SK-N-SH (cell line): Measurements from ENCODE around the gene ARL2BP. TPM values are rescaled to one million over a fixed set of nuclear protein-coding genes. Genes with fewer than 3 reads are reported as not detected.
A peak's percentile ranks its signal among the peaks of the same experiment; 100 is the strongest.

Experiments used
- CTCF ChIA-PET: fragments of 300-600, 350-600 bp; formaldehyde crosslinking; extraction: SDS; loops from one replicate; lab custom pipeline; 2021; lab: Yijun Ruan, JAX
- POLR2A ChIA-PET: fragments of 350-600 bp; sonication (Branson Sonifier 250); formaldehyde crosslinking; extraction: SDS; loops from one replicate; lab custom pipeline; 2020; ENCODE audit warnings: antibody characterized with exemption, inconsistent platforms; lab: Yijun Ruan, JAX
- DNase-seq: peaks from one replicate; pipeline ENCODE4 v3.0.0; 2012
- H2AFZ ChIP-seq: fragments of 200-600 bp; sonication (generic); 2 replicates; pipeline ENCODE4 v1.8.1; 2016; ENCODE audit warnings: antibody characterized with exemption, mild to moderate bottlenecking, low read depth
- H3F3A ChIP-seq: fragments of 200-600 bp; sonication (generic); replicated peaks from 2 replicates; pipeline ENCODE3; 2016; ENCODE audit warnings: antibody characterized with exemption, mild to moderate bottlenecking; ENCODE audit not compliant: insufficient read depth
- H3K27ac ChIP-seq, 2 experiments: fragments of 200-500 bp in 1 of 2; fragments of 200-600 bp in 1 of 2; sonication (Bioruptor generic) in 1 of 2; sonication (generic), shearing (Covaris generic) in 1 of 2; 2 replicates each; pipeline versions ENCODE4 v1.5.1 to v1.6.1; 2014 to 2016; ENCODE audit warnings: low read depth in 2 of 2, inconsistent platforms in 1 of 2, low read length in 1 of 2, mild to moderate bottlenecking in 1 of 2, mixed read lengths in 1 of 2
- H3K27me3 ChIP-seq: fragments of 200-600 bp; sonication (generic), shearing (Covaris generic); 2 replicates; pipeline ENCODE4 v1.6.1; 2016; ENCODE audit warnings: mixed run types; ENCODE audit not compliant: insufficient read depth
- H3K36me3 ChIP-seq, 2 experiments: fragments of 200-500 bp in 1 of 2; fragments of 200-600 bp in 1 of 2; sonication (Bioruptor generic) in 1 of 2; sonication (generic) in 1 of 2; replicated peaks in 1 of 2; 2 replicates each; pipeline versions ENCODE3 to v1.5.1; 2014 to 2016; ENCODE audit warnings: low read length in 1 of 2, mild to moderate bottlenecking in 1 of 2; ENCODE audit not compliant: insufficient read depth in 2 of 2, control insufficient read depth in 1 of 2
- H3K4me1 ChIP-seq, 2 experiments: fragments of 200-500 bp in 1 of 2; fragments of 200-600 bp in 1 of 2; sonication (Bioruptor generic) in 1 of 2; sonication (generic), shearing (Covaris generic) in 1 of 2; 2 replicates each; pipeline versions ENCODE4 v1.5.1 to v1.6.1; 2014 to 2016; ENCODE audit warnings: low read depth in 1 of 2, low read length in 1 of 2, mixed run types in 1 of 2; ENCODE audit not compliant: insufficient read depth in 2 of 2, control insufficient read depth in 1 of 2
- H3K4me2 ChIP-seq: fragments of 200-600 bp; sonication (generic), shearing (Covaris generic); 2 replicates; pipeline ENCODE4 v1.6.1; 2017; ENCODE audit warnings: mixed run types
- H3K4me3 ChIP-seq, 2 experiments: fragments of 200-500 bp in 1 of 2; fragments of 200-600 bp in 1 of 2; sonication (Bioruptor generic) in 1 of 2; sonication (generic), shearing (Covaris generic) in 1 of 2; 2 replicates each; pipeline versions ENCODE4 v1.5.1 to v1.8.1; 2014 to 2016; ENCODE audit warnings: low read depth in 2 of 2, inconsistent platforms in 1 of 2, low read length in 1 of 2, mild to moderate bottlenecking in 1 of 2, mixed read lengths in 1 of 2, moderate library complexity in 1 of 2
- H3K79me2 ChIP-seq: fragments of 200-600 bp; sonication (generic); 2 replicates; pipeline ENCODE4 v1.8.1; 2017; ENCODE audit warnings: mild to moderate bottlenecking; ENCODE audit not compliant: insufficient read depth
- H3K9ac ChIP-seq: fragments of 200-600 bp; sonication (generic); 2 replicates; pipeline ENCODE4 v1.6.1; 2017; ENCODE audit warnings: mixed run types
- H3K9me2 ChIP-seq: fragments of 200-600 bp; sonication (generic); 2 replicates; pipeline ENCODE4 v1.6.1; 2017; ENCODE audit warnings: mixed run types
- H3K9me3 ChIP-seq: fragments of 200-600 bp; sonication (generic); 2 replicates; pipeline ENCODE4 v1.6.1; 2017; ENCODE audit warnings: mixed run types, mild to moderate bottlenecking, moderate library complexity
- H4K20me1 ChIP-seq: fragments of 200-600 bp; sonication (generic); 2 replicates; pipeline ENCODE4 v1.6.1; 2017; ENCODE audit warnings: mild to moderate bottlenecking, mixed run types; ENCODE audit not compliant: insufficient read depth
- ELF1 ChIP-seq: IDR thresholded peaks from 2 replicates; pipeline ENCODE4 v1.4.0; 2012
- FOSL2 ChIP-seq: IDR thresholded peaks from 2 replicates; pipeline ENCODE4 v1.4.0; 2012; ENCODE audit warnings: low read depth, mild to moderate bottlenecking, moderate library complexity, borderline replicate concordance
- IRF3 ChIP-seq: fragments of 150-350 bp; IDR thresholded peaks from 2 replicates; pipeline ENCODE4 v1.6.1; 2016; ENCODE audit warnings: mild to moderate bottlenecking, low read depth, low read length
- JUND ChIP-seq: IDR thresholded peaks from 2 replicates; pipeline ENCODE4 v1.4.0; 2012
- MAX ChIP-seq: IDR thresholded peaks from 2 replicates; pipeline ENCODE4 v1.4.0; 2012; ENCODE audit warnings: low read depth
- MXI1 ChIP-seq: IDR thresholded peaks from 2 replicates; pipeline ENCODE4 v1.6.1; 2012; ENCODE audit warnings: mild to moderate bottlenecking, low read depth, low read length, improper control_type of control experiment
- RCOR1 ChIP-seq: fragments of 150-350 bp; IDR thresholded peaks from 2 replicates; pipeline ENCODE4 v1.6.1; 2017; ENCODE audit warnings: antibody characterized with exemption, low read length
- REST ChIP-seq: IDR thresholded peaks from 2 replicates; pipeline ENCODE4 v1.6.1; 2012; ENCODE audit warnings: mild to moderate bottlenecking, low read depth, low read length, moderate library complexity
- RFX5 ChIP-seq: IDR thresholded peaks from 2 replicates; pipeline ENCODE4 v1.6.1; 2012; ENCODE audit warnings: mild to moderate bottlenecking, improper control_type of control experiment, low read length
- WGBS: methylation state at CpG from one replicate; pipeline ENCODE4 v1.1.6; 2017; ENCODE audit warnings: low lambda C conversion rate; 5-methylcytosine and 5-hydroxymethylcytosine counted together
- polyA plus RNA-seq, 3 experiments: library from polyadenylated mRNA; depleted of rRNA; stranded (reverse); fragments of >200 nt; gene quantifications; 2 replicates each; pipeline ENCODE4 v1.2.3, GENCODE V29; 2012

Gene ARL2BP
- polyA plus RNA-seq, 1 of the 3 experiments (the other 2 are of a cell fraction) = 61.8 TPM

DNA sequence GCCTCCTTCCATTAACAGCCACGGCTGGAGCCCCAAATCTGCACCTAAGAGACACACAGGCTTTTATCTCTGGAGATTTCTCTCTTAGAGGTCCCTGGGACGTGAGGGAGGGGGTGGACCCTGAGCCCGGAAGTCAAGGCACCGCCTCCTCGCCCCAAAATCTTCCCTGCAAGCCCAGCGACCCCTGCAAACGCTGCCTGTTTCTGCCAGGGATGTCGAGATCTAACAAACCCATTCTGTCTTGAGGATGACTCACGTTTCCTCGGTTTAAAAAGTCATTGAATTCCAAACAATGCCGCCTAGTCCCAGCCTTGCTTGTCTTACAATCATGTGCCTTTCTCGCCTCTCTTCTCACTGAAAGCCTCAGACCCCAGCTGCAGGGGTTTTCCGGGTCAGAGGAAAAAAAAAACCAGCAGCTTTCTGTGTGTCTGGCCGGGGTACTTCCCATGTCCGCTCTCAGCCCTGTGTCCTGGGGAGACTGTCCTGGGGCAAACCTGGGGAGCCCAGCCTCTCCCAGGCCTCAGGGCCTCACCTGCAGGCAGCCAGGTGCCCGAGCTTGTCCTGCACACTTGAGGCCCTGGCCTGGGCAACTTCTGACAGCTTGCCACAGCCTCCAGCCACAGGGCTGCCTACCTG, 15.4 kb downstream of the ARL2BP start:
- peak overlapping the region; percentile 69 for H2AFZ ChIP-seq
- H3K36me3 ChIP-seq = no peaks in the 10 kb centered on the region
- no peaks in the 10 kb centered on the region for H3F3A ChIP-seq
- no peaks in the 10 kb centered on the region for H3K9me2 ChIP-seq
- peak overlapping the region in 1 of 2 experiments; percentile 58; a peak in 2 of 4 replicates for H3K27ac ChIP-seq
- H3K4me1 ChIP-seq = peaks cover 8 to 21% of the 10 kb centered on the region in 2 experiments; a peak in 2 of 4 replicates
- H3K9ac ChIP-seq = peak overlapping the region; percentile 15; the same call in 1 of the 2 replicates
- WGBS = 34% methylated on average over 13 of the region's 16 CpGs
- peak overlapping the region; percentile 42; the same call in 1 of the 2 replicates for H3K4me2 ChIP-seq
- no peaks in the 10 kb centered on the region for H4K20me1 ChIP-seq
- ChIA-PET POLR2A (no interaction called here), CTCF (no interaction called here)
- no peaks in the 10 kb centered on the region for H3K27me3 ChIP-seq
- H3K9me3 ChIP-seq = no peaks in the 10 kb centered on the region
- no peak overlapping the region for H3K4me3 ChIP-seq
- peak; percentile 73 for TF ChIP-seq MAX
- no peak for TF ChIP-seq JUND
- TF ChIP-seq FOSL2 = peak; percentile 66; the same call in 1 of the 2 replicates
- TF ChIP-seq, all 33 proteins: peak for 2
- DNase-seq = no peak
- no peaks in the 10 kb centered on the region for H3K79me2 ChIP-seq

DNA sequence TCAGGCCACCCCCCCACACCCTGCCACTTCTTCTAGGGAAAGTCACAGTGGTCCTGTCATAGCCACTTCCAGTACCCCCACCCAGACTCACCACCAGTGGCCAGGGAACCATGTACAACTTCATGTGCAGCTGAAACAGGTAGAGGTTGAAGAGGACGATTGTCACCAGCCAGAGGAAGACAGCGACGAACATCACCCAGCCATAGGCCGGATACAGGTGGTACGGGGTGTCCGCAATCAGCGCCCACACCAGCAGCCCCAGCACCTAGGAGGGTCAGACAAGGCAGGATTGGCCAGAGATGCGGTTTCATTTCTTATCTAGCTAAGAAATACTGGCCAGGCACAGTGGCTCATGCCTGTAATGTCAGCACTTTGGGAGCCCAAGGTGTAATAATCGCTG, 16.7 kb downstream of the ARL2BP start:
- peaks cover 8 to 30% of the 10 kb centered on the region in 2 experiments; a peak in 2 of 4 replicates for H3K4me1 ChIP-seq
- no peaks in the 10 kb centered on the region for H3K27me3 ChIP-seq
- H3K9me2 ChIP-seq = no peaks in the 10 kb centered on the region
- CTCF ChIA-PET = no interaction called here
- H2AFZ ChIP-seq = no peak overlapping the region
- POLR2A ChIA-PET = no interaction called here
- H3K4me3 ChIP-seq = no peak overlapping the region
- TF ChIP-seq MXI1 (no peak), IRF3 (no peak), RCOR1 (no peak)
- TF ChIP-seq, all 33 proteins: peak for 0
- no peaks in the 10 kb centered on the region for H3K79me2 ChIP-seq
- WGBS = 92% methylated on average over 9 of the region's 9 CpGs
- no peak overlapping the region for H3K27ac ChIP-seq
- H3F3A ChIP-seq = no peaks in the 10 kb centered on the region
- no peaks in the 10 kb centered on the region for H3K36me3 ChIP-seq
- H4K20me1 ChIP-seq = no peaks in the 10 kb centered on the region
- DNase-seq = peak; percentile 7
- H3K9ac ChIP-seq = no peak overlapping the region
- H3K4me2 ChIP-seq = no peak overlapping the region
- H3K9me3 ChIP-seq = no peaks in the 10 kb centered on the region

DNA sequence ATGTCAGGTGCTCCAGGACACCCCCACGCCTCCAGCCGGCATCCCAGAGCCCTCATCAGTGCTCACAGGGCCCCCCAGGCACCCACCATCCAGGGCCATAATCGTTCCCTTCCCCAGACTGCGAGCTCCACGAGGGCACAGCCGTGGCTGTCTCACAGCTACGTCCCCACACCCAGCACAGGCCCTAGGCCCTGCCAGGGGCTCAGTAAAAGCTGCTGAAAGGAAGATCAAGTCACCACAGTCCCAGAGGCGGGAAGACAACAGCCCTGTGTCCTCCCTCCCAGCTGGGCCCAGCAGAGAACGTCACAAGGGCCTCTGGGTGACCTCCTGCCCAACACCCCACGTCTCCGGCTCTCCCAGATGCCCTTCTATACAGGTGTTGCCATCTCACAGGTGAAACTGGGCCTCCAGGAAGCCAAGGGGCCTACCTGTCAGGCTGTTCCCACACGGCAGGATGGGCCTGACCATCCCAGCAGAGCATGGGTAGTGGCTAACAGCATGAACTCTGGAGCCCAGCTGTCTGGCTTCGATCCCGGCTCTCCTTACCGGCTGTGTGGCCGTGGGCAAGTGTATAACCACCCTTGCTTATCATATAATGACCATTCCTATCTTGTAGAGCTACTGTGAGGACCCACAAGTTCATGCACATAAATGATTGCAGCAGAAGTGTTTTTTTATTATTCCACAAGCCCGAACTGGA, 17.9 kb downstream of the ARL2BP start:
- no peaks in the 10 kb centered on the region for H3K27me3 ChIP-seq
- no peaks in the 10 kb centered on the region for H4K20me1 ChIP-seq
- H3K9me3 ChIP-seq = no peaks in the 10 kb centered on the region
- H3K9ac ChIP-seq = no peak overlapping the region
- H2AFZ ChIP-seq = no peak overlapping the region
- H3K79me2 ChIP-seq = no peaks in the 10 kb centered on the region
- H3F3A ChIP-seq = no peaks in the 10 kb centered on the region
- peak; percentile 51 for DNase-seq
- peak overlapping the region in 1 of 2 experiments; percentile 55; a peak in 1 of 4 replicates for H3K27ac ChIP-seq
- H3K4me3 ChIP-seq = no peak overlapping the region
- no peaks in the 10 kb centered on the region for H3K36me3 ChIP-seq
- WGBS = 89% methylated on average over 11 of the region's 17 CpGs
- ChIA-PET POLR2A (interaction anchor here (1.2 kb wide), 1 partner anchor 18 kb away, joined by 3 read pairs; the partner anchor contains the start of gene ARL2BP), CTCF (interaction anchor here (1.2 to 1.5 kb wide), 2 partner anchors 17 to 156 kb away, joined by 3 to 10 read pairs; partner anchors contain the start of gene ARL2BP)
- no peak for TF ChIP-seq RFX5
- no peak for TF ChIP-seq ELF1
- TF ChIP-seq MAX = no peak
- TF ChIP-seq REST = no peak
- no peak overlapping the region for H3K4me2 ChIP-seq
- peaks cover 8 to 33% of the 10 kb centered on the region in 2 experiments; a peak in 2 of 4 replicates for H3K4me1 ChIP-seq
- no peaks in the 10 kb centered on the region for H3K9me2 ChIP-seq
